Activated CD8-positive, alpha-beta memory T cell treated with anti-CD3 and anti-CD28 coated beads, Interleukin-2, amount 10 ng/mL, durations not matched to agents 7 days and 5 days (primary cell): ENCODE results near the gene USP49. TPM values are rescaled to one million over a fixed set of nuclear protein-coding genes. Genes with fewer than 3 reads are reported as not detected.

Source experiments
- ATAC-seq: fragments of 150-1000 bp; cut with Tn5 transposase; one replicate; pipeline ENCODE4 v1.10.0; 2021; ENCODE audit warnings: moderate library complexity
- CTCF ChIA-PET: fragments of 350-600 bp; sonication (Branson Sonifier 250); formaldehyde crosslinking; loops from one replicate; lab custom pipeline; 2021; ENCODE audit warnings: antibody characterized with exemption; lab: Charles Lee
- DNase-seq: peaks from one replicate; pipeline ENCODE4 v3.0.0-alpha.2; 2020
- H3K27ac Mint-ChIP-seq: one replicate; pipeline ENCODE4 v1.8.0; 2021; ENCODE audit warnings: mild to moderate bottlenecking, mixed read lengths
- H3K27me3 Mint-ChIP-seq: one replicate; pipeline ENCODE4 v1.8.0; 2021; ENCODE audit warnings: mixed read lengths
- H3K36me3 Mint-ChIP-seq: one replicate; pipeline ENCODE4 v1.8.0; 2021; ENCODE audit warnings: mild to moderate bottlenecking, mixed read lengths
- H3K4me1 Mint-ChIP-seq: one replicate; pipeline ENCODE4 v1.8.0; 2021; ENCODE audit warnings: mixed read lengths
- H3K4me3 Mint-ChIP-seq: one replicate; pipeline ENCODE4 v1.8.0; 2021; ENCODE audit warnings: mild to moderate bottlenecking, moderate library complexity, mixed read lengths
- H3K9me3 Mint-ChIP-seq: one replicate; pipeline ENCODE4 v1.8.0; 2022; ENCODE audit warnings: low read depth, mixed read lengths
- total RNA-seq, 2 experiments: library from RNA; stranded (reverse); gene quantifications; one replicate each; pipeline ENCODE4 v1.2.3, GENCODE V29; 2021

The USP49 gene
- total RNA-seq, 2 experiments from 2014 or later, result 7.7 to 9.1 TPM

GRCh38 chr6:41917528-41917927 lies 22.4 kb upstream of the USP49 start:
- Mint-ChIP-seq H3K36me3 (peaks cover 31% of the 10 kb centered on the region), H3K9me3 (no peaks in the 10 kb centered on the region), H3K27ac (peak overlapping the region; percentile 68), H3K4me1 (peaks cover 46% of the 10 kb centered on the region), H3K27me3 (no peaks in the 10 kb centered on the region), H3K4me3 (no peak overlapping the region)
- ATAC-seq (no peak), DNase-seq (no peak)
- CTCF ChIA-PET, result interaction anchor here (2.2 kb wide), 1 partner anchor 130 kb away, joined by 6 read pairs; the partner anchor contains the start of gene TOMM6

GRCh38 chr6:41914869-41915530 lies 19.8 kb upstream of the USP49 start:
- Mint-ChIP-seq H3K36me3 (peaks cover 28% of the 10 kb centered on the region), H3K9me3 (no peaks in the 10 kb centered on the region), H3K4me1 (peaks cover 38% of the 10 kb centered on the region), H3K27me3 (no peaks in the 10 kb centered on the region), H3K4me3 (no peak overlapping the region), H3K27ac (peak overlapping the region; percentile 43)
- no peak for ATAC-seq
- no peak for DNase-seq
- CTCF ChIA-PET, result interaction anchor here (0.8 to 2.2 kb wide), 5 partner anchors 10 to 130 kb away, joined by 3 to 12 read pairs (median 3); partner anchors contain the start of gene CCND3

GRCh38 chr6:41914343-41914742 lies 19.2 kb upstream of the USP49 start:
- ATAC-seq (no peak), DNase-seq (no peak)
- peaks cover 28% of the 10 kb centered on the region for H3K36me3 Mint-ChIP-seq
- H3K27ac Mint-ChIP-seq, result no peak overlapping the region
- H3K4me1 Mint-ChIP-seq, result peaks cover 34% of the 10 kb centered on the region
- no peak overlapping the region for H3K4me3 Mint-ChIP-seq
- H3K27me3 Mint-ChIP-seq, result no peaks in the 10 kb centered on the region
- CTCF ChIA-PET, result interaction anchor here (1.4 to 2.1 kb wide), 2 partner anchors 123 to 130 kb away, joined by 3 to 12 read pairs; no protein-coding TSS in a partner anchor
- no peaks in the 10 kb centered on the region for H3K9me3 Mint-ChIP-seq

GRCh38 chr6:41909727-41910126 lies 14.6 kb upstream of the USP49 start:
- Mint-ChIP-seq H3K27me3 (no peaks in the 10 kb centered on the region), H3K27ac (peak overlapping the region; percentile 18), H3K4me1 (peaks cover 23% of the 10 kb centered on the region), H3K9me3 (no peaks in the 10 kb centered on the region), H3K4me3 (no peak overlapping the region), H3K36me3 (peaks cover 26% of the 10 kb centered on the region)
- CTCF ChIA-PET, result interaction anchor here (1.6 to 2.0 kb wide), 3 partner anchors 11 to 134 kb away, joined by 3 to 11 read pairs (median 8); partner anchors contain the start of genes BYSL and MED20
- ATAC-seq, result no peak
- no peak for DNase-seq

- CTCF ChIA-PET, result interaction anchor here (0.9 to 4.2 kb wide), 4 partner anchors 8 to 142 kb away, joined by 3 to 31 read pairs (median 4); partner anchors contain the start of genes BYSL and MED20
- H3K9me3 Mint-ChIP-seq, result no peaks in the 10 kb centered on the region
- peak; percentile 67 for DNase-seq
- peaks cover 10% of the 10 kb centered on the region for H3K36me3 Mint-ChIP-seq
- H3K27me3 Mint-ChIP-seq, result no peaks in the 10 kb centered on the region
- no peak overlapping the region for H3K4me3 Mint-ChIP-seq
- H3K27ac Mint-ChIP-seq, result peak overlapping the region; percentile 41
- ATAC-seq, result peak; percentile 57
- H3K4me1 Mint-ChIP-seq, result peaks cover 15% of the 10 kb centered on the region
These were observed 6.8 kb upstream of the USP49 start for GRCh38 chr6:41901882-41902519.

- Mint-ChIP-seq H3K27ac (no peak overlapping the region), H3K4me1 (peaks cover 20% of the 10 kb centered on the region), H3K36me3 (peaks cover 6% of the 10 kb centered on the region), H3K27me3 (no peaks in the 10 kb centered on the region), H3K9me3 (no peaks in the 10 kb centered on the region), H3K4me3 (no peak overlapping the region)
- CTCF ChIA-PET, result interaction anchor here (4.2 kb wide), 1 partner anchor 143 kb away, joined by 31 read pairs; no protein-coding TSS in a partner anchor
- ATAC-seq, result no peak
- DNase-seq, result no peak
These were observed 5.7 kb upstream of the USP49 start for GRCh38 chr6:41900861-41901260.

GRCh38 chr6:41896281-41896680 lies 1.1 kb upstream of the USP49 start:
- Mint-ChIP-seq H3K27ac (peak overlapping the region; percentile 75), H3K4me3 (no peak overlapping the region), H3K4me1 (peaks cover 9% of the 10 kb centered on the region), H3K27me3 (peaks cover 4% of the 10 kb centered on the region), H3K9me3 (no peaks in the 10 kb centered on the region), H3K36me3 (no peaks in the 10 kb centered on the region)
- DNase-seq (no peak), ATAC-seq (no peak)
- CTCF ChIA-PET, result interaction anchor here (0.8 to 3.7 kb wide), 9 partner anchors 8 to 203 kb away, joined by 3 to 31 read pairs (median 4); partner anchors contain the start of genes BYSL, MED20 and TOMM6

GRCh38 chr6:41894366-41895299 lies 542 bp downstream of the USP49 start:
- H3K36me3 Mint-ChIP-seq, result peaks cover 3% of the 10 kb centered on the region
- peaks cover 4% of the 10 kb centered on the region for H3K27me3 Mint-ChIP-seq
- H3K4me1 Mint-ChIP-seq, result peaks cover 9% of the 10 kb centered on the region
- H3K4me3 Mint-ChIP-seq, result no peak overlapping the region
- DNase-seq (no peak), ATAC-seq (peak; percentile 61)
- H3K9me3 Mint-ChIP-seq, result no peaks in the 10 kb centered on the region
- CTCF ChIA-PET, result interaction anchor here (1.3 to 3.7 kb wide), 7 partner anchors 8 to 158 kb away, joined by 3 to 31 read pairs (median 9); partner anchors contain the start of genes BYSL, MED20 and TOMM6
- no peak overlapping the region for H3K27ac Mint-ChIP-seq

- Mint-ChIP-seq H3K36me3 (peaks cover 3% of the 10 kb centered on the region), H3K27me3 (peaks cover 4% of the 10 kb centered on the region), H3K4me1 (peaks cover 9% of the 10 kb centered on the region), H3K9me3 (no peaks in the 10 kb centered on the region), H3K27ac (no peak overlapping the region), H3K4me3 (no peak overlapping the region)
- DNase-seq (no peak), ATAC-seq (no peak)
- CTCF ChIA-PET, result interaction anchor here (0.9 to 1.5 kb wide), 4 partner anchors 28 to 160 kb away, joined by 3 to 4 read pairs (median 4); partner anchors contain the start of genes BYSL, MED20 and TOMM6
These were observed 2.1 kb downstream of the USP49 start for GRCh38 chr6:41892921-41893564.

- Mint-ChIP-seq H3K36me3 (peaks cover 3% of the 10 kb centered on the region), H3K27ac (no peak overlapping the region), H3K4me1 (no peaks in the 10 kb centered on the region), H3K9me3 (no peaks in the 10 kb centered on the region), H3K27me3 (peaks cover 1% of the 10 kb centered on the region), H3K4me3 (no peak overlapping the region)
- ATAC-seq, result no peak
- CTCF ChIA-PET, result interaction anchor here (0.7 to 2.2 kb wide), 6 partner anchors 9 to 205 kb away, joined by 3 to 7 read pairs (median 4); partner anchors contain the start of genes BYSL, MED20 and TOMM6
- DNase-seq, result no peak
These were observed 7.8 kb downstream of the USP49 start for GRCh38 chr6:41887331-41887751.

GRCh38 chr6:41885930-41886329 lies 9.2 kb downstream of the USP49 start:
- peaks cover 2% of the 10 kb centered on the region for H3K36me3 Mint-ChIP-seq
- CTCF ChIA-PET, result no interaction called here
- no peak overlapping the region for H3K27ac Mint-ChIP-seq
- ATAC-seq (no peak), DNase-seq (no peak)
- no peak overlapping the region for H3K4me3 Mint-ChIP-seq
- H3K27me3 Mint-ChIP-seq, result no peaks in the 10 kb centered on the region
- H3K4me1 Mint-ChIP-seq, result no peaks in the 10 kb centered on the region
- no peaks in the 10 kb centered on the region for H3K9me3 Mint-ChIP-seq

- no peak for ATAC-seq
- no peak overlapping the region for H3K27ac Mint-ChIP-seq
- no peaks in the 10 kb centered on the region for H3K4me1 Mint-ChIP-seq
- H3K27me3 Mint-ChIP-seq, result no peaks in the 10 kb centered on the region
- no peak for DNase-seq
- H3K36me3 Mint-ChIP-seq, result peaks cover 2% of the 10 kb centered on the region
- H3K4me3 Mint-ChIP-seq, result no peak overlapping the region
- CTCF ChIA-PET, result no interaction called here
- H3K9me3 Mint-ChIP-seq, result no peaks in the 10 kb centered on the region
These were observed 10.2 kb downstream of the USP49 start for GRCh38 chr6:41884957-41885356.
